Parathyroid adenoma (tissue), 2 donors: Measurements from ENCODE around the gene TMIGD2.

Experiments
- H2AFZ ChIP-seq: fragments of 300-600 bp; sonication (generic); one replicate; pipeline ENCODE4 v1.7.0; 2017; ENCODE audit warnings: antibody characterized with exemption, mild to moderate bottlenecking
- H3K27ac ChIP-seq: fragments of 300-600 bp; sonication (generic); one replicate; pipeline ENCODE4 v1.7.0; 2017
- H3K27me3 ChIP-seq: fragments of 300-600 bp; sonication (generic); one replicate; pipeline ENCODE4 v1.7.0; 2017; ENCODE audit warnings: low read length; ENCODE audit not compliant: control insufficient read depth, insufficient read depth
- H3K36me3 ChIP-seq: fragments of 300-600 bp; sonication (generic); one replicate; pipeline ENCODE4 v1.7.0; 2017; ENCODE audit warnings: low read length; ENCODE audit not compliant: control insufficient read depth, insufficient read depth
- H3K4me1 ChIP-seq: fragments of 300-600 bp; sonication (generic); one replicate; pipeline ENCODE4 v1.7.0; 2017; ENCODE audit warnings: control low read depth
- H3K4me2 ChIP-seq: fragments of 300-600 bp; sonication (generic); one replicate; pipeline ENCODE4 v1.7.0; 2017; ENCODE audit warnings: low read length
- H3K4me3 ChIP-seq: fragments of 300-600 bp; sonication (generic); one replicate; pipeline ENCODE4 v1.7.0; 2017; ENCODE audit warnings: low read depth, low read length
- H3K79me2 ChIP-seq: fragments of 300-600 bp; sonication (generic); one replicate; pipeline ENCODE4 v1.7.0; 2017; ENCODE audit warnings: control low read depth
- H3K9ac ChIP-seq: fragments of 300-600 bp; sonication (generic); one replicate; pipeline ENCODE4 v1.7.0; 2017; ENCODE audit warnings: mild to moderate bottlenecking
- H3K9me3 ChIP-seq: fragments of 300-600 bp; sonication (generic); one replicate; pipeline ENCODE4 v1.7.0; 2017; ENCODE audit warnings: low read length; ENCODE audit not compliant: control insufficient read depth
- TF ChIP-seq, protein P1 (sequence below): fragments of 300-600 bp; sonication (generic); IDR thresholded peaks from one replicate; pipeline ENCODE4 v1.7.0; 2017; ENCODE audit warnings: antibody characterized with exemption, mild to moderate bottlenecking
- donor health status: primary hyperparathyroidism.

The TMIGD2 gene

DNA sequence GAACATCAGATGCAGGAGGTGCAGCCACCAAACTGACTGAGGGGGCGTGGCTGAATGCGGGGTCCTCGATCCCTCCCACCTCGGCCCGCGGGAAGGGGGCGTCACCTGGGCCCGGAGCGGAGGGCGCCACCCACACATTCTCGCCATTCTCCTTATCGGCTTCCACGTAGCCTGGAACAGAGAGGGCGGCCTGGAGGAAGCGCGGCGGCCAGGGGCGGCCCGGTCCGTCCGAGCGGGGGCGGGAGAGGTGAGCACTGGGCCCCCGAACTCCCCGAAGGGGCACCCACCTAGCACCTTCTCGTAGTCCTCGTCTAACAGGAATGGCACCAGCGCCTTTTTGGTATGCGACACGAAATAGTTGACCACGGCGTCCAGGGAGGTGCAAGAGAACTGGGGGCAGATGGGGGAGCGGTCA lies 24.7 kb upstream of the TMIGD2 start:
- H2AFZ ChIP-seq = no peak overlapping the region
- TF ChIP-seq, protein P1, sequence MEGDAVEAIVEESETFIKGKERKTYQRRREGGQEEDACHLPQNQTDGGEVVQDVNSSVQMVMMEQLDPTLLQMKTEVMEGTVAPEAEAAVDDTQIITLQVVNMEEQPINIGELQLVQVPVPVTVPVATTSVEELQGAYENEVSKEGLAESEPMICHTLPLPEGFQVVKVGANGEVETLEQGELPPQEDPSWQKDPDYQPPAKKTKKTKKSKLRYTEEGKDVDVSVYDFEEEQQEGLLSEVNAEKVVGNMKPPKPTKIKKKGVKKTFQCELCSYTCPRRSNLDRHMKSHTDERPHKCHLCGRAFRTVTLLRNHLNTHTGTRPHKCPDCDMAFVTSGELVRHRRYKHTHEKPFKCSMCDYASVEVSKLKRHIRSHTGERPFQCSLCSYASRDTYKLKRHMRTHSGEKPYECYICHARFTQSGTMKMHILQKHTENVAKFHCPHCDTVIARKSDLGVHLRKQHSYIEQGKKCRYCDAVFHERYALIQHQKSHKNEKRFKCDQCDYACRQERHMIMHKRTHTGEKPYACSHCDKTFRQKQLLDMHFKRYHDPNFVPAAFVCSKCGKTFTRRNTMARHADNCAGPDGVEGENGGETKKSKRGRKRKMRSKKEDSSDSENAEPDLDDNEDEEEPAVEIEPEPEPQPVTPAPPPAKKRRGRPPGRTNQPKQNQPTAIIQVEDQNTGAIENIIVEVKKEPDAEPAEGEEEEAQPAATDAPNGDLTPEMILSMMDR = no peak
- H3K27ac ChIP-seq = no peak overlapping the region
- H3K4me3 ChIP-seq = no peak overlapping the region
- no peak overlapping the region for H3K4me2 ChIP-seq
- no peaks in the 10 kb centered on the region for H3K27me3 ChIP-seq
- H3K79me2 ChIP-seq = no peaks in the 10 kb centered on the region
- H3K9ac ChIP-seq = no peak overlapping the region
- H3K36me3 ChIP-seq = no peaks in the 10 kb centered on the region
- H3K9me3 ChIP-seq = no peaks in the 10 kb centered on the region
- H3K4me1 ChIP-seq = no peaks in the 10 kb centered on the region

DNA sequence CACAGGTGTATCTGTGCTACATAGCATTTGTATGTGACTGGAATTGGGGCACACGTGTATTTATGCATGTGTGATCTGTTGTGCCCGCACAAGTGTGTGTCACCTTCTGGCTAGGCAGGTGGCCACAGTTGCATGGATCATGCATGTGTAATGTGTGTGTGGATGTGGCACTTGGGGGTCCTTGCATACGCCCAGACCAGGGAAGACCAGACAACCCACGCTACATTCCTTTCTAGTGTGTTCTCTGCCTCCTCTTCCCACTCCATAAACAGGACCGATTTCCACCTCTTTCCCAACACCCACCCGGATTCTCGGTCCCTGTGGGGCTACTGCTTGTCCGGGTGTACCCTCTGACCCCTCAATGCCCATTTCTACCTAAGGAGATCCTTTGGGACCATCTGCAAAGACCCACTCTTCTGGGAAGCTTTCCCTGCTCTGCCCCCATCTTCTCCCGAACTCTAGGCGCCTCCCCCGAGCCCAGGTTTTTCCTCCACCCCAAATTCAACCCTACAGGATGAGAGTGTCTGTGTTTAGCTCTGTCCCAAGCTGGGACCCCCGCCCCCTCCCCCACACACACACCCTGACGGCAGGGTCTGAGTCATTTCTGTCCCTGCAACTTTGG lies 24.1 kb upstream of the TMIGD2 start:
- H3K9ac ChIP-seq = no peak overlapping the region
- H3K27ac ChIP-seq = no peak overlapping the region
- TF ChIP-seq, protein P1 = no peak
- no peak overlapping the region for H3K4me2 ChIP-seq
- H3K4me1 ChIP-seq = no peaks in the 10 kb centered on the region
- no peak overlapping the region for H3K4me3 ChIP-seq
- H3K36me3 ChIP-seq = no peaks in the 10 kb centered on the region
- no peaks in the 10 kb centered on the region for H3K79me2 ChIP-seq
- no peak overlapping the region for H2AFZ ChIP-seq
- H3K27me3 ChIP-seq = no peaks in the 10 kb centered on the region
- no peaks in the 10 kb centered on the region for H3K9me3 ChIP-seq

DNA sequence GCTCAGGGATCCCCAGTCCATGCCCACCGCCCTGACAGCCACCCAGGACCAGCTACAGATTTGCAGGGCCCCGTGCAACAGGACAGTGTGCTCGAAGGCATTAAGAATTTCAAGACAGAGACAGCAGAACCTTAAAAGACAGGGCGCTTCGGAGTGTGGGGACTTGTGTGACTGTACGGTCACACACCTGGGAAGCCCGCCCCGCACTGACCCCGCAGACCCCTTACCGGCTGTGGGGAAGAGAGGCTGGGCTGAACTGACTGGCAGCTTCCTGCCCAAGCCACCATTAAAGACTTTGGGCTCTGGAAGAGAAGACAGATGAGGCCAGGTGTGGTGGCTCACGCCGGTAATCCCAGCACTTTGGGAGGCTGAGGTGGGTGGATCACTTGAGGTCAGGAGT lies 22.0 kb upstream of the TMIGD2 start:
- TF ChIP-seq, protein P1 = no peak
- H3K27ac ChIP-seq = no peak overlapping the region
- no peak overlapping the region for H3K4me3 ChIP-seq
- H3K4me1 ChIP-seq = no peaks in the 10 kb centered on the region
- H3K27me3 ChIP-seq = no peaks in the 10 kb centered on the region
- H3K36me3 ChIP-seq = no peaks in the 10 kb centered on the region
- no peaks in the 10 kb centered on the region for H3K79me2 ChIP-seq
- H3K4me2 ChIP-seq = no peak overlapping the region
- no peak overlapping the region for H3K9ac ChIP-seq
- H3K9me3 ChIP-seq = no peaks in the 10 kb centered on the region
- H2AFZ ChIP-seq = no peak overlapping the region

DNA sequence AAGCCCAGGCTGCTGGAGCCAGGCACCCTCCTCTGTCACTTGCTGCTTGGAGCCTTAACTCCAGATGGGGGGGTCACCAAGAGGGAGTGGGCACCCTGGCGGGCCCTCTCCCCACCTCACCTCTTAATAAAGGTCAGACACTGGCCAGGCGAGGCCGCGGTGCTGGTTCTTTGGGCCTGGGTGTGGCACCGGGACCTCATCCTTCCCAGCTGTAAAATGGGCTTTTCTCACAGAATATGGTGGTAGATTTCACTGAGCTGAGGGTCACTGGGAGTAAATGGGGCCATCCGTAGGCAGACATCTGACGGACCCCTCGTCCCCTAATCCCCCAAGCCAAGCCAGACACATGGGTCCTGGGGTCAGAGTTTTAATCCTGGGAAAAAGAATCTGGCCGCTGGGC lies 21.5 kb upstream of the TMIGD2 start:
- Histone ChIP-seq H3K4me2 (peak overlapping the region; percentile 68), H3K9me3 (no peaks in the 10 kb centered on the region), H3K9ac (no peak overlapping the region), H3K36me3 (no peaks in the 10 kb centered on the region), H3K27ac (no peak overlapping the region), H3K4me1 (no peaks in the 10 kb centered on the region), H2AFZ (peak overlapping the region; percentile 61), H3K4me3 (no peak overlapping the region), H3K27me3 (no peaks in the 10 kb centered on the region), H3K79me2 (no peaks in the 10 kb centered on the region)
- TF ChIP-seq, protein P1 = no peak
